ENCODE measurements around the gene SPNS2.

DNA sequence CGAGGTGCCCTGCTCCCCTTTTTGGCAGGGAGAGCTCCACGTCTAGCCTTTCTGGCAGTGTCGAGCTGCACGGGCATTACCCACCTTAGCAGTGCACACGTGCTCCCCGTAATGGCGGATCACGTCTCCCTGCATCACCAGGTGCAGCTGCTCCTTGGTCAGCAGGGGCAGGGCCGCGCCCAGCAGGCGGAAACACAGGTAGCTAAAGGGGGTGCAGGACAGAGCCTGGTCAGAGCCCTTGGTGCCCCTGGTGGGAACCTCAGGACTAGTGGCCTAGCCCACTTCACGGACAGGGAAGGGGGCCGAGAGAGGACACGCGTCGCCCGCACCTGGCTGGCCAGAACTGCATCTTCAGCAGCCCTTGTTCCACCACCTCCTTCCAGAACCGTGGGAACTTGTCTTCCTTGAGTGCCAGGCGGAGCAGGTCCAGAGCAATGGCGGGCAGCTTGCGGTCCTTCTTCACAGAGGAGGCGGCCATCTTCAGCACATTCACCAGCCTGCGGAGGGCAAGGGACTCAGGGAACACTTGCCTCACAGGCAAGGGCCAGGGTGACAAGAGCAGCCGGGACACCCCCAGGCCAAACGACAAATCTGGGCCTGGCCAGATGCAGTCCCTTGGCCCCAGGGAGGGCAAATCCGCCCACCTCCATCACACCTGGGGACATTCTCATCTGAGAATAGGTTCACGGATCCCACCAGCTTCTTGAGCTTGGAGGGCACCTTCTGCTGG lies 53.3 kb downstream of the SPNS2 start:
- TF ChIP-seq, protein P1, sequence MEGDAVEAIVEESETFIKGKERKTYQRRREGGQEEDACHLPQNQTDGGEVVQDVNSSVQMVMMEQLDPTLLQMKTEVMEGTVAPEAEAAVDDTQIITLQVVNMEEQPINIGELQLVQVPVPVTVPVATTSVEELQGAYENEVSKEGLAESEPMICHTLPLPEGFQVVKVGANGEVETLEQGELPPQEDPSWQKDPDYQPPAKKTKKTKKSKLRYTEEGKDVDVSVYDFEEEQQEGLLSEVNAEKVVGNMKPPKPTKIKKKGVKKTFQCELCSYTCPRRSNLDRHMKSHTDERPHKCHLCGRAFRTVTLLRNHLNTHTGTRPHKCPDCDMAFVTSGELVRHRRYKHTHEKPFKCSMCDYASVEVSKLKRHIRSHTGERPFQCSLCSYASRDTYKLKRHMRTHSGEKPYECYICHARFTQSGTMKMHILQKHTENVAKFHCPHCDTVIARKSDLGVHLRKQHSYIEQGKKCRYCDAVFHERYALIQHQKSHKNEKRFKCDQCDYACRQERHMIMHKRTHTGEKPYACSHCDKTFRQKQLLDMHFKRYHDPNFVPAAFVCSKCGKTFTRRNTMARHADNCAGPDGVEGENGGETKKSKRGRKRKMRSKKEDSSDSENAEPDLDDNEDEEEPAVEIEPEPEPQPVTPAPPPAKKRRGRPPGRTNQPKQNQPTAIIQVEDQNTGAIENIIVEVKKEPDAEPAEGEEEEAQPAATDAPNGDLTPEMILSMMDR (conservative IDR thresholded peaks at IDR 0.05; ENCODE audit: low read depth in 2 of 2): no peak
- TF ChIP-seq EZH2 (IDR thresholded peaks at IDR 0.05; ENCODE audit: low read depth, unreplicated experiment) (no peak), POLR2AphosphoS5 (IDR thresholded peaks at IDR 0.05; ENCODE audit: low read depth) (no peak), CREB1 (CRISPR knock-in tag; IDR thresholded peaks at IDR 0.05; ENCODE audit: low read depth) (no peak), EZH2phosphoT487 (IDR thresholded peaks at IDR 0.05; ENCODE audit: unreplicated experiment) (no peak), JUNB (IDR thresholded peaks at IDR 0.05; ENCODE audit: unreplicated experiment) (no peak), STAT1 (IDR thresholded peaks at IDR 0.05; ENCODE audit: unreplicated experiment) (no peak), ZNF331 (CRISPR knock-in tag; IDR thresholded peaks at IDR 0.05; ENCODE audit: low read depth) (no peak), NANOG (IDR thresholded peaks at IDR 0.05; ENCODE audit: borderline replicate concordance) (no peak), ZNF114 (CRISPR knock-in tag; IDR thresholded peaks at IDR 0.05) (no peak)
- TF ChIP-seq, protein P2, sequence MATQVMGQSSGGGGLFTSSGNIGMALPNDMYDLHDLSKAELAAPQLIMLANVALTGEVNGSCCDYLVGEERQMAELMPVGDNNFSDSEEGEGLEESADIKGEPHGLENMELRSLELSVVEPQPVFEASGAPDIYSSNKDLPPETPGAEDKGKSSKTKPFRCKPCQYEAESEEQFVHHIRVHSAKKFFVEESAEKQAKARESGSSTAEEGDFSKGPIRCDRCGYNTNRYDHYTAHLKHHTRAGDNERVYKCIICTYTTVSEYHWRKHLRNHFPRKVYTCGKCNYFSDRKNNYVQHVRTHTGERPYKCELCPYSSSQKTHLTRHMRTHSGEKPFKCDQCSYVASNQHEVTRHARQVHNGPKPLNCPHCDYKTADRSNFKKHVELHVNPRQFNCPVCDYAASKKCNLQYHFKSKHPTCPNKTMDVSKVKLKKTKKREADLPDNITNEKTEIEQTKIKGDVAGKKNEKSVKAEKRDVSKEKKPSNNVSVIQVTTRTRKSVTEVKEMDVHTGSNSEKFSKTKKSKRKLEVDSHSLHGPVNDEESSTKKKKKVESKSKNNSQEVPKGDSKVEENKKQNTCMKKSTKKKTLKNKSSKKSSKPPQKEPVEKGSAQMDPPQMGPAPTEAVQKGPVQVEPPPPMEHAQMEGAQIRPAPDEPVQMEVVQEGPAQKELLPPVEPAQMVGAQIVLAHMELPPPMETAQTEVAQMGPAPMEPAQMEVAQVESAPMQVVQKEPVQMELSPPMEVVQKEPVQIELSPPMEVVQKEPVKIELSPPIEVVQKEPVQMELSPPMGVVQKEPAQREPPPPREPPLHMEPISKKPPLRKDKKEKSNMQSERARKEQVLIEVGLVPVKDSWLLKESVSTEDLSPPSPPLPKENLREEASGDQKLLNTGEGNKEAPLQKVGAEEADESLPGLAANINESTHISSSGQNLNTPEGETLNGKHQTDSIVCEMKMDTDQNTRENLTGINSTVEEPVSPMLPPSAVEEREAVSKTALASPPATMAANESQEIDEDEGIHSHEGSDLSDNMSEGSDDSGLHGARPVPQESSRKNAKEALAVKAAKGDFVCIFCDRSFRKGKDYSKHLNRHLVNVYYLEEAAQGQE (IDR thresholded peaks at IDR 0.05; ENCODE audit: unreplicated experiment): no peak
- TF ChIP-seq, protein P3, sequence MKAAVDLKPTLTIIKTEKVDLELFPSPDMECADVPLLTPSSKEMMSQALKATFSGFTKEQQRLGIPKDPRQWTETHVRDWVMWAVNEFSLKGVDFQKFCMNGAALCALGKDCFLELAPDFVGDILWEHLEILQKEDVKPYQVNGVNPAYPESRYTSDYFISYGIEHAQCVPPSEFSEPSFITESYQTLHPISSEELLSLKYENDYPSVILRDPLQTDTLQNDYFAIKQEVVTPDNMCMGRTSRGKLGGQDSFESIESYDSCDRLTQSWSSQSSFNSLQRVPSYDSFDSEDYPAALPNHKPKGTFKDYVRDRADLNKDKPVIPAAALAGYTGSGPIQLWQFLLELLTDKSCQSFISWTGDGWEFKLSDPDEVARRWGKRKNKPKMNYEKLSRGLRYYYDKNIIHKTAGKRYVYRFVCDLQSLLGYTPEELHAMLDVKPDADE (IDR thresholded peaks at IDR 0.05): no peak
- TF ChIP-seq, protein P4, sequence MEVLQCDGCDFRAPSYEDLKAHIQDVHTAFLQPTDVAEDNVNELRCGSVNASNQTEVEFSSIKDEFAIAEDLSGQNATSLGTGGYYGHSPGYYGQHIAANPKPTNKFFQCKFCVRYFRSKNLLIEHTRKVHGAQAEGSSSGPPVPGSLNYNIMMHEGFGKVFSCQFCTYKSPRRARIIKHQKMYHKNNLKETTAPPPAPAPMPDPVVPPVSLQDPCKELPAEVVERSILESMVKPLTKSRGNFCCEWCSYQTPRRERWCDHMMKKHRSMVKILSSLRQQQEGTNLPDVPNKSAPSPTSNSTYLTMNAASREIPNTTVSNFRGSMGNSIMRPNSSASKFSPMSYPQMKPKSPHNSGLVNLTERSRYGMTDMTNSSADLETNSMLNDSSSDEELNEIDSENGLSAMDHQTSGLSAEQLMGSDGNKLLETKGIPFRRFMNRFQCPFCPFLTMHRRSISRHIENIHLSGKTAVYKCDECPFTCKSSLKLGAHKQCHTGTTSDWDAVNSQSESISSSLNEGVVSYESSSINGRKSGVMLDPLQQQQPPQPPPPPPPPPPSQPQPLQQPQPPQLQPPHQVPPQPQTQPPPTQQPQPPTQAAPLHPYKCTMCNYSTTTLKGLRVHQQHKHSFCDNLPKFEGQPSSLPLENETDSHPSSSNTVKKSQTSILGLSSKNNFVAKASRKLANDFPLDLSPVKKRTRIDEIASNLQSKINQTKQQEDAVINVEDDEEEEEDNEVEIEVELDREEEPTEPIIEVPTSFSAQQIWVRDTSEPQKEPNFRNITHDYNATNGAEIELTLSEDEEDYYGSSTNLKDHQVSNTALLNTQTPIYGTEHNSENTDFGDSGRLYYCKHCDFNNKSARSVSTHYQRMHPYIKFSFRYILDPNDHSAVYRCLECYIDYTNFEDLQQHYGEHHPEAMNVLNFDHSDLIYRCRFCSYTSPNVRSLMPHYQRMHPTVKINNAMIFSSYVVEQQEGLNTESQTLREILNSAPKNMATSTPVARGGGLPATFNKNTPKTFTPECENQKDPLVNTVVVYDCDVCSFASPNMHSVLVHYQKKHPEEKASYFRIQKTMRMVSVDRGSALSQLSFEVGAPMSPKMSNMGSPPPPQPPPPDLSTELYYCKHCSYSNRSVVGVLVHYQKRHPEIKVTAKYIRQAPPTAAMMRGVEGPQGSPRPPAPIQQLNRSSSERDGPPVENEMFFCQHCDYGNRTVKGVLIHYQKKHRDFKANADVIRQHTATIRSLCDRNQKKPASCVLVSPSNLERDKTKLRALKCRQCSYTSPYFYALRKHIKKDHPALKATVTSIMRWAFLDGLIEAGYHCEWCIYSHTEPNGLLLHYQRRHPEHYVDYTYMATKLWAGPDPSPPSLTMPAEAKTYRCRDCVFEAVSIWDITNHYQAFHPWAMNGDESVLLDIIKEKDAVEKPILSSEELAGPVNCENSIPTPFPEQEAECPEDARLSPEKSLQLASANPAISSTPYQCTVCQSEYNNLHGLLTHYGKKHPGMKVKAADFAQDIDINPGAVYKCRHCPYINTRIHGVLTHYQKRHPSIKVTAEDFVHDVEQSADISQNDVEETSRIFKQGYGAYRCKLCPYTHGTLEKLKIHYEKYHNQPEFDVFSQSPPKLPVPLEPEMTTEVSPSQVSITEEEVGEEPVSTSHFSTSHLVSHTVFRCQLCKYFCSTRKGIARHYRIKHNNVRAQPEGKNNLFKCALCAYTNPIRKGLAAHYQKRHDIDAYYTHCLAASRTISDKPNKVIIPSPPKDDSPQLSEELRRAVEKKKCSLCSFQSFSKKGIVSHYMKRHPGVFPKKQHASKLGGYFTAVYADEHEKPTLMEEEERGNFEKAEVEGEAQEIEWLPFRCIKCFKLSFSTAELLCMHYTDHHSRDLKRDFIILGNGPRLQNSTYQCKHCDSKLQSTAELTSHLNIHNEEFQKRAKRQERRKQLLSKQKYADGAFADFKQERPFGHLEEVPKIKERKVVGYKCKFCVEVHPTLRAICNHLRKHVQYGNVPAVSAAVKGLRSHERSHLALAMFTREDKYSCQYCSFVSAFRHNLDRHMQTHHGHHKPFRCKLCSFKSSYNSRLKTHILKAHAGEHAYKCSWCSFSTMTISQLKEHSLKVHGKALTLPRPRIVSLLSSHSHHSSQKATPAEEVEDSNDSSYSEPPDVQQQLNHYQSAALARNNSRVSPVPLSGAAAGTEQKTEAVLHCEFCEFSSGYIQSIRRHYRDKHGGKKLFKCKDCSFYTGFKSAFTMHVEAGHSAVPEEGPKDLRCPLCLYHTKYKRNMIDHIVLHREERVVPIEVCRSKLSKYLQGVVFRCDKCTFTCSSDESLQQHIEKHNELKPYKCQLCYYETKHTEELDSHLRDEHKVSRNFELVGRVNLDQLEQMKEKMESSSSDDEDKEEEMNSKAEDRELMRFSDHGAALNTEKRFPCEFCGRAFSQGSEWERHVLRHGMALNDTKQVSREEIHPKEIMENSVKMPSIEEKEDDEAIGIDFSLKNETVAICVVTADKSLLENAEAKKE (CRISPR knock-in tag; IDR thresholded peaks at IDR 0.05): no peak

Data from GM23338 (cell line).